ENCODE results near the gene EDN1. TPM values are rescaled to one million over a fixed set of nuclear protein-coding genes. Genes with fewer than 3 reads are reported as not detected.
"Not testable (repeated sequence)": the region's sequence is repeated elsewhere in the genome, so short reads cannot be mapped to it uniquely, and the experiment has no call there.

EDN1 gene
- total RNA-seq, 2 donors from 2014 or later, result 4.0 to 7.2 TPM

- intact Hi-C loops (cut with DNase I), result no loop called here
- DNase-seq (ENCODE audit: low spot score), result no peak
These were observed 23.9 kb downstream of the EDN1 start for GRCh38 chr6:12313992-12314589.

- no peak for DNase-seq (ENCODE audit: low spot score)
- intact Hi-C loops (cut with DNase I), result no loop called here
These were observed 24.6 kb downstream of the EDN1 start for GRCh38 chr6:12314751-12315150.

GRCh38 chr6:12315292-12316081, 25.3 kb downstream of the EDN1 start:
- no peak for DNase-seq (ENCODE audit: low spot score)
- intact Hi-C loops (cut with DNase I), result no loop called here

GRCh38 chr6:12318749-12319148, 28.6 kb downstream of the EDN1 start:
- intact Hi-C loops (cut with DNase I), result no loop called here
- DNase-seq (ENCODE audit: low spot score), result no peak

GRCh38 chr6:12320074-12320473, 29.9 kb downstream of the EDN1 start:
- intact Hi-C loops (cut with DNase I), result not testable (repeated sequence)

GRCh38 chr6:12324099-12324498, 33.9 kb downstream of the EDN1 start:
- intact Hi-C loops (cut with DNase I), result no loop called here
- DNase-seq (ENCODE audit: low spot score), result no peak

More at GRCh38 chr6:12320074-12320473, 29.9 kb downstream of the EDN1 start:
- not testable (repeated sequence) for DNase-seq (ENCODE audit: low spot score)

- DNase-seq (ENCODE audit: low spot score), result no peak
- intact Hi-C loops (cut with DNase I), result no loop called here
These were observed 34.6 kb downstream of the EDN1 start for GRCh38 chr6:12324748-12325147.

GRCh38 chr6:12325872-12326271, 35.7 kb downstream of the EDN1 start:
- intact Hi-C loops (cut with DNase I), result no loop called here
- DNase-seq (ENCODE audit: low spot score), result no peak

GRCh38 chr6:12327391-12327790, 37.2 kb downstream of the EDN1 start:
- intact Hi-C loops (cut with DNase I), result no loop called here
- DNase-seq (ENCODE audit: low spot score), result no peak

- intact Hi-C loops (cut with DNase I), result no loop called here
- DNase-seq (ENCODE audit: low spot score), result no peak
These were observed 37.8 kb downstream of the EDN1 start for GRCh38 chr6:12327988-12328387.

- intact Hi-C loops (cut with DNase I), result no loop called here
- no peak for DNase-seq (ENCODE audit: low spot score)
These were observed 38.5 kb downstream of the EDN1 start for GRCh38 chr6:12328701-12329100.

- intact Hi-C loops (cut with DNase I), result no loop called here
- DNase-seq (ENCODE audit: low spot score), result no peak
These were observed 41.3 kb downstream of the EDN1 start for GRCh38 chr6:12331474-12331873.

GRCh38 chr6:12331951-12332749, 42.0 kb downstream of the EDN1 start:
- DNase-seq (ENCODE audit: low spot score), result no peak
- intact Hi-C loops (cut with DNase I), result no loop called here

- intact Hi-C loops (cut with DNase I); DNase-seq (ENCODE audit: low spot score): not testable (repeated sequence)
These were observed 42.6 kb downstream of the EDN1 start for GRCh38 chr6:12332750-12333079.

GRCh38 chr6:12333128-12333527, 43.0 kb downstream of the EDN1 start:
- intact Hi-C loops (cut with DNase I), result no loop called here

GRCh38 chr6:12334526-12335130, 44.5 kb downstream of the EDN1 start:
- no peak for DNase-seq (ENCODE audit: low spot score)
- intact Hi-C loops (cut with DNase I), result no loop called here

More at GRCh38 chr6:12333128-12333527, 43.0 kb downstream of the EDN1 start:
- DNase-seq (ENCODE audit: low spot score), result no peak

- no peak for DNase-seq (ENCODE audit: low spot score)
- intact Hi-C loops (cut with DNase I), result no loop called here
These were observed 45.0 kb downstream of the EDN1 start for GRCh38 chr6:12335131-12335527.

- intact Hi-C loops (cut with DNase I), result no loop called here
These were observed 45.6 kb downstream of the EDN1 start for GRCh38 chr6:12335717-12336116.

GRCh38 chr6:12336121-12336971, 46.2 kb downstream of the EDN1 start:
- DNase-seq (ENCODE audit: low spot score), result no peak
- intact Hi-C loops (cut with DNase I), result no loop called here

More at GRCh38 chr6:12335717-12336116, 45.6 kb downstream of the EDN1 start:
- no peak for DNase-seq (ENCODE audit: low spot score)
